Stimulated activated CD4-positive, alpha-beta T cell treated with anti-CD3 and anti-CD28 coated beads, TNF-alpha, amount 100 ng/mL, for 24 hours (primary cell): Measurements from ENCODE around the gene VPS37B.

Experiments used
- DNase-seq, 3 experiments: peaks; one replicate each; pipeline ENCODE4 v3.0.0-alpha.2; 2020; ENCODE audit warnings: low read depth in 3 of 3

The VPS37B gene

DNA sequence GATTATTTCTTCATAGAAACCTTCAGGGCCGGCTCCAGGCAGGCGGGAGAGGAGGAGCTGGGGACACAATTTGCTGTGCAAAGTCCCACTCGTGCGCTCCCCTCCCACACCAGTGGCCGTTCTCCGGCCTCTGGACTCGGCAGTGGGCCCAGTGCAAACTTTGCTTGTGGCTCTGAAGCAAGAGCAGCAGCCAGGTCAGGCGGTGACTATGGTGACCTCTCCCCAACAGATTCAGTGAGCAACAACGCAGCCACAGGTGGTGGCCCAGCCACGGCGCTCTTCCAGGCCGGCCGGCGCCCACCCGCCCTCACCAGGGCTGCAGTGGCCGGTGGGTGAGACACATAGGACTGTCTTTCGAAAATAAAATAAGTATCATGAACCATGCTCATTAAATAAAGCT, 29.5 kb downstream of the VPS37B start:
- no peak for DNase-seq

DNA sequence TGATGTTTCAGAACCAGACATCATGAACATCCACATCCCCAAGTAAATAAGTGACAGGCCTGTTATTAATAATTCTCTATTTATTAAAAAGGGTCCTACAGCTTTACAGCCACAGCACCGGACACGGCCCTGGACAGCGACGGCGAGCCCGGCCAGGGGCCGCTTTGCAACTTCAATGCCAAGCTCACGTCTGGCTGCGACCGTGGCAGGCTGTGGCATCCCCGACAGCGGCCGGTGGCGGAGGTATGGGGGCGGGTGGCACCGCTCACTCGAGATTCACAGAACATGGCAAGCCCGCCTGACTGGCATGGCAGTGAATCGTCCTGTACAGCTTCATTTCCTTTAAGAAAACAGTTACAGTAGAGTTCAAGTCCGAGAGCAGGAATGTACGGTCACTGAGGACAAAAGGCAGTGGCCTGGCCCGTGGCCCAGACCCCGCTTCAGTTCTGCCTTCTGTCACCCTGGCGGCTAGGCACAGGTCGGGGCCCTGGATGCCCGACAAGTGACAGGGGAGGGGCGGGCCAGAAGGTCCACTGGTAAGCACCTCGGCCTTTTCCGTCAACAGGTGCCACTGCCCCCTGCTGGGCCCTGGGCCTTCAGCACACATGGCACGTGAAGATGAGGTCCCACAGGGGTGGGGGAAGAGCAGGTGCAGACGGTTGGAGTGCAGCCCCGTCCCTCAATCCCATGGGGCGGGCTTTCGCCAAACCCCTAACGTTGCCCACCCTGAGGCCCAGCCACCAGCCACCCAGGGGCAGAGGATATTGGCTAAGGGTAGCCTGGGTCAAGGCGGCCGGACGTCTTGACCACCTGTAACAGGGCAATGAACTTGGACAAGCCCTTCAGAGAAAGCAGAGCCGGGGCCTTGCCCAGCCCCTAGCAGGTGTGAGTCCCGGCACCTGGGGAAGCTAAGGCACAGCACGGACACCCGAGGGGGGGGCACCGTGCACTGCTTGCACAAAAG, 30.4 kb downstream of the VPS37B start:
- peak in 1 of 3 experiments; percentile 21 for DNase-seq

DNA sequence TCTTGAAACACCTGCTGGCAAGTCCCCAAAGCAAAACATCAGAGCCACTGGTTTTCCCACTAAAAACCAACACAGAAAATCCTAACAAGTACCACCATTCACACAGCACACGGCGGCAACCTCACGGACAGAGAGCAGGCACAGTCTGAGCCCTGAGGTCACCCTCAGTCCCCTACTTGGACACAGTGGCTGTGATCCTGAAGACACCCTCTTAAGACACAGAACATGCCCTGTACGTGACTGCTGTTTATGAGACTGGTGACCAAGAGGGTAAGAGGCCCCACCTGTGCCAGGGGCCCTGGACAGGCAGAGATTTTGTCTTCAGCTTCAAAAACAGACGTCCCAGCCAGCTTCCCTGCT, 31.1 kb downstream of the VPS37B start:
- no peak for DNase-seq

DNA sequence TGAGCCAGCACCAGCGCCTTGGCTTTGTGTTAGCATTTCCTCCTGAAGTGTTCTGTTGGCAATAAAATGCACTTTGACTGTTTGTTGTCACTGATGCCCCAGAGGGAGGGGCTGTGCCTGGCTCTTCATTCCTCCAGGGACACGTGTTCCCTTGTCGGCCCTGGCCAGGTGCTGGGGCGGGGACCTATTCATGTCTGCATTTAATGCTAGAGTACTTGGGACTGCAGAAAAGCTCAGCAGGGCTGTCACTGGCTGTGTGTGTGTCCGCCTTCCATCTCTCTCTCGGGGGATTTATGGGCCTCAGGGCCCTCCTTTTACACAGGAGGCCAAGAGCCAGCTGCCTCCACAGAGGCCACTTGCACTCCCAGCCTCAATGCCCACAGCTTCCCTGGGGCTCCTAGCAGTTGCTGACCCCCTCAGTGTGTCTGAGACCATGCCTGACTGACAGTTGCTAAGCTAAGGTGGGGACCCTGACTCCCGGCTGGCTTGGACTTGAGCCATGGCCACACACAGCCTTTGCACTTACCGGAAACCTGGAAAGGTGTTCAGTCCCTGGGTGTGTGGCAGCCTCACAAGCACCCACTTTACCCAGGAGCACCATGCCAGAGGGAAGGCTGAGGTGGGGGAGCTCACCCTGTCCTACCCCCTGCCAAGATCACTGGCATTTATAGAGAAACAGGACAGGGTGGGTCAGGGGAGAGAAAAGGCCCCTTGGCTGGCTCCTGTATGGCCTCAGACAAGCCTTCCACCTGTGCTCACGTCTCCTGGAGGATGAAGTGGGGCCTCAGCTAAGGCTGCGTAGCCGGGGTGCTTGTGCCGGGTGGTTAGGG, 32.8 kb downstream of the VPS37B start:
- DNase-seq: no peak

DNA sequence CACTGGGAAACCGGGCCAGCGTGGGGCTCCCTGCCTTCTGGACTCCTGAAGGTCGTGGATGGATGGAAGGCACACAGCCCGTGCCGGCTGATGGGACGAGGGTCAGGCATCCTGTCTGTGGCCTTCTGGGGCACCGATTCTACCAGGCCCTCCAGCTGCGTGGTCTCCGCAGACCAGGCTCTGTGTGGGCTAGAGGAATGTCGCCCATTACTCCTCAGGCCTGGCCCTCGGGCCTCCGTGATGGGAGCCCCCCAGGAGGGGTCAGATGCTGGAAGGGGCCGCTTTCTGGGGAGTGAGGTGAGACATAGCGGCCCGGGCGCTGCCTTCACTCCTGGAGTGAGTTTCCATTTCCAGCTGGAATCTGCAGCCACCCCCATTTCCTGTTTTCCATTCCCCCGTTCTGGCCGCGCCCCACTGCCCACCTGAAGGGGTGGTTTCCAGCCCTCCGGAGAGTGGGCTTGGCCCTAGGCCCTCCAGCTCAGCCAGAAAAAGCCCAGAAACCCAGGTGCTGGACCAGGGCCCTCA, 33.8 kb downstream of the VPS37B start:
- DNase-seq: no peak

DNA sequence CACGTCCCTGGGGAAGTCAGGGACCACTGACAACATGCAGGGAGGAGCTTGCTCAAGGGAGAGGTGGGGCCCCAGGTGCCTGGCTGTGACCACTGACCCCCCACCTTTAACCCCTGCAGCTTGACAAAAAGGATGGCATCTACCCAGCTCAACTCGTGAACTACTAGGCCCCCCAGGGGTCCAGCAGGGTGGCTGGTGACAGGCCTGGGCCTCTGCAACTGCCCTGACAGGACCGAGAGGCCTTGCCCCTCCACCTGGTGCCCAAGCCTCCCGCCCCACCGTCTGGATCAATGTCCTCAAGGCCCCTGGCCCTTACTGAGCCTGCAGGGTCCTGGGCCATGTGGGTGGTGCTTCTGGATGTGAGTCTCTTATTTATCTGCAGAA, 34.3 kb downstream of the VPS37B start:
- DNase-seq: no peak

DNA sequence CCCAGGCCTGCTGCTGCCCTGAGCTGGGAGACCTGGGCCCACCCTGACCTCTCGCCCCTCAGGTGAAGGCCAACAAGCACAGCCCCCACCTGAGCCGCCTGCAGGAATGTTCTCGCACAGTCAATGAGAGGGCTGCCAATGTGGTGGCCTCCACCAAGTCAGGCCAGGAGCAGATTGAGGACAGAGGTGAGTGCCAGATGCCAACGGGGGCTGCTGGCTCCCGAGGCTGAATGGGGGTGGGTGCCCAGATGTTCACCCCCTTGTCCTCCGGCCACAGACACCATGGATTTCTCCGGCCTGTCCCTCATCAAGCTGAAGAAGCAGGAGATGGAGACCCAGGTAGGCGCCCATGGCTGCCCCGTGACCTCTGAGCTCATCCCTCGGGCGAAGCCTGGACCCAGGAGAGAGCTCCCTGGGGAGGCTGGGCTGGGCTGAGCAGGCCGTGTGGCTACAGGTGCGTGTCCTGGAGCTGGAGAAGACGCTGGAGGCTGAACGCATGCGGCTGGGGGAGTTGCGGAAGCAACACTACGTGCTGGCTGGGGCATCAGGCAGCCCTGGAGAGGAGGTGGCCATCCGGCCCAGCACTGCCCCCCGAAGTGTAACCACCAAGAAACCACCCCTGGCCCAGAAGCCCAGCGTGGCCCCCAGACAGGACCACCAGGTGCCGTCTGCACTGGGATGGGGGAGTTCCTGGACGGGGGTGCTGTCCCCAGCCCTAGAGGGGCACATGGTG, 34.9 kb downstream of the VPS37B start:
- DNase-seq: no peak

DNA sequence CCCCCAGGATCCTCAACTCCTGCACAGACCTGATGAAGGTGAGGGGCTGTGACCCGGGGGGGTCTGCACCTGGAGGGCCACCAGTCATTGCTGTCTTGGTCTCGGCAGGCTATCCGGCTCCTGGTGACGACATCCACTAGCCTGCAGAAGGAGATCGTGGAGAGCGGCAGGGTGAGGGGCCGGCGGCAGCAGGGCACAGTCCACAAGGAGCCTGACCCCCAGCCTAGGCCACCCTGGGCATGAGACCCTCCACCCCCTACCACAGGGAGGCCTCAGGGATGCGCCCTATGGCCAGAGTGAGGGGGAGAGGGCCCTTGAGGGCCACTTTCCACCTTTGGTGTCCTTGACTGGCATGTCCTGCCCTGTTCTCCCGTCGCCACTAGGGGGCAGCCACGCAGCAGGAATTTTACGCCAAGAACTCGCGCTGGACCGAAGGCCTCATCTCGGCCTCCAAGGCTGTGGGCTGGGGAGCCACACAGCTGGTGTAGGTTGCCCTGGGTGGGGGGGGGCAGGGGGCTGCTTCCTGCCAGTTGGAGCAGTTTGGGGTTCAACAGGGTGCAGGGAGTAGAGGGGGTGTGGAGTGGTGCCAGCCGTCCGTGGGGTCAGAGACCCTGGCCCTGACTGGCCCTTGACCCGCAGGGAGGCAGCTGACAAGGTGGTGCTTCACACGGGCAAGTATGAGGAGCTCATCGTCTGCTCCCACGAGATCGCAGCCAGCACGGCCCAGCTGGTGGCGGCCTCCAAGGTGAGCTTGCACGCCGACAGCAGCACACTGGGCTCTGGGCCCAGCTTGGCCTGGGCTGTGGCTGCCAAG, 35.7 kb downstream of the VPS37B start:
- peak; percentile 70 to 81 (median 74) for DNase-seq

DNA sequence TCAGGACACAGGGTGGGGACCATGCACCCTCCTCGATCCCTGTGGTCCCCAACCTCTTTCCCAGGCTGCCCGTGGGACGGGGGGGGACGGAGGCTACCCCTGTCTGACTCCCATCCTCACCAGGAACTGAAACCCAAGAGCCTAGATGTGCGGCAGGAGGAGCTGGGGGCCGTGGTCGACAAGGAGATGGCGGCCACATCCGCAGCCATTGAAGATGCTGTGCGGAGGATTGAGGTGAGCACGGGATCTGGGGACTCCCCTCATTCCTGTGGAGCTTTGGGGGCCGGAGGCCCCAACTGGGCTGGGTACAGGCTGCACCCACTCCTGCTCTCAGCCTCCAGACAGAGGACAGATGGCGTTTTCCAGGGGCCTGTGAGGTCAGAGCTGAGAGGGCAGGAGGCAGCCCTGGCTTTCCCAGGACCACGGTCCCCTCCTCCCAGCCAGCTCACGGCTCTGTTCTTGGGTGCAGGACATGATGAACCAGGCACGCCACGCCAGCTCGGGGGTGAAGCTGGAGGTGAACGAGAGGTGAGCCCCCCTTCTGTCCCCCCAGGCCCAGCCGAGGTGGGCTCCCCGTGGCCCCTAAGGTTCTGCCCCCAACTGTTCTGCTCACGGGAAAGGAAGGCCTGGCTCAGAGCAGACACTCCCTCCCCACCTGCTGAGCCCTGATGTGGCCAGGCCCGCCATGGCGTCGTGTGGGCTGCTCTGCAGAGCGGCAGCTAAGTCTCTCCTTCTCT, 36.5 kb downstream of the VPS37B start:
- no peak for DNase-seq

DNA sequence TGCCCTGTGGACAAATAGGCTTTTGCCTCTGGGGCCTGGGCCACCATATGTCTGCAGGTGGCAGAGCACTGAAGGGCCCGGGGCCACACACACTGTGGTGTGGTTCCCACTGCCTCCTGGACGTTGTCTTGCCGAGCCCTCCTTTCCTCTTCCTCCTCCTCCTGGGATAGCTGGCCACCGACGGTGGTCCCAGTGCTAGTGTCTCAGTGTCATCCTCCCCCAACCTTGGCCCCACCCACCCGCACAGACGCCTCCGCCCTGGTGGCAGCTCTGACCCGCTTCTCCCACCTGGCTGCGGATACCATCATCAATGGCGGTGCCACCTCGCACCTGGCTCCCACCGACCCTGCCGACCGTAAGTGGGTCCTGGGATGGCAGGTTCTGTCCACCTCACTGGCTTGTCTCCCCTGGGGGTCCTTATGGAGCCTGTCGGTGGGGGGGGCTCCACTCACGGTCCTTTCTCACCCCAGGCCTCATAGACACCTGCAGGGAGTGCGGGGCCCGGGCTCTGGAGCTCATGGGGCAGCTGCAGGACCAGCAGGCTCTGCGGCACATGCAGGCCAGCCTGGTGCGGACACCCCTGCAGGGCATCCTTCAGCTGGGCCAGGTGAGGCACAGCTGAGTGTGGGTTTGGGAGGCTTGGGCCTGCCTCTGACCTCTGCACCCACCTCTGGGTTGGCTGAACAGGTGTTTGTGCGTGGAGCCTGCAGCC, 37.2 kb downstream of the VPS37B start:
- DNase-seq: no peak

DNA sequence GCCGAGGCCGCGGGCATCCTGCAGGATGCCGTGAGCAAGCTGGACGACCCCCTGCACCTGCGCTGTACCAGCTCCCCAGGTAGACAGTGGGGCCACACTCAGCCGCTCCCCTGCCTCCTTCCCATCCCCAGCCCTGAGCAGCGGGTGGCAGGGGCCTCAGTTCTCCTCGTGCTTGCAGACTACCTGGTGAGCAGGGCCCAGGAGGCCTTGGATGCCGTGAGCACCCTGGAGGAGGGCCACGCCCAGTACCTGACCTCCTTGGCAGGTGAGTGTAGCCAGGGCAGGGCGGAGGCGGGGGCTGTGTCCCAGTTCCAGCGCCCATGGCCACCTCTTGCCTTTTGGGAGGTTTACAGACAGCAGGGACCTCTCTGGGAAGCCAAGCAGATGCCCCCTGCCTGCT, 37.8 kb downstream of the VPS37B start:
- DNase-seq: no peak

DNA sequence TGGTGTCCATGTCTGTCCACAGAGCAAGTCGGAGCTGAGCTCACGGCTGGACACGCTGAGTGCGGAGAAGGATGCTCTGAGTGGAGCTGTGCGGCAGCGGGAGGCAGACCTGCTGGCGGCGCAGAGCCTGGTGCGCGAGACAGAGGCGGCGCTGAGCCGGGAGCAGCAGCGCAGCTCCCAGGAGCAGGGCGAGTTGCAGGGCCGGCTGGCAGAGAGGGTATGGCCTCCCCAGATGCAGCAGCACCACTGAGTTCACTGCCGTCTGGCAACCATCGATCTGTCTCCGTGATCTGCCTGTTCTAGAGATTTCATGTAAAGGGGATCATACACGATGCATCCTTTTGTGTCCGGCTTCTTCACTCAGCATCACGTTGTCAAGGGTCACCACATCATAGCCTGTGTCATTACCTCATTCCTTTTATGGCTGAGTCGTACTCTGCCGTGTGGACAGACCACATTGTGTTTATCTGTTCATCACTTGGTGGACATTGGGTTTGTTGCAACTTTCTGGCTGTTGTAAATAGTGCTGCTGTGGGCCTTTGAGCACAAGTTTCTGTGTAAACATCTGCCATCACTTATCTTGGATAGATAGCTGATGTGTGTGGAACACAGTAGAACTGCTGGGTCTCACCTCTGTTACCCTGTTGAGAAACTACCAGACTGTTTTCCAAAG, 38.8 kb downstream of the VPS37B start:
- no peak for DNase-seq

DNA sequence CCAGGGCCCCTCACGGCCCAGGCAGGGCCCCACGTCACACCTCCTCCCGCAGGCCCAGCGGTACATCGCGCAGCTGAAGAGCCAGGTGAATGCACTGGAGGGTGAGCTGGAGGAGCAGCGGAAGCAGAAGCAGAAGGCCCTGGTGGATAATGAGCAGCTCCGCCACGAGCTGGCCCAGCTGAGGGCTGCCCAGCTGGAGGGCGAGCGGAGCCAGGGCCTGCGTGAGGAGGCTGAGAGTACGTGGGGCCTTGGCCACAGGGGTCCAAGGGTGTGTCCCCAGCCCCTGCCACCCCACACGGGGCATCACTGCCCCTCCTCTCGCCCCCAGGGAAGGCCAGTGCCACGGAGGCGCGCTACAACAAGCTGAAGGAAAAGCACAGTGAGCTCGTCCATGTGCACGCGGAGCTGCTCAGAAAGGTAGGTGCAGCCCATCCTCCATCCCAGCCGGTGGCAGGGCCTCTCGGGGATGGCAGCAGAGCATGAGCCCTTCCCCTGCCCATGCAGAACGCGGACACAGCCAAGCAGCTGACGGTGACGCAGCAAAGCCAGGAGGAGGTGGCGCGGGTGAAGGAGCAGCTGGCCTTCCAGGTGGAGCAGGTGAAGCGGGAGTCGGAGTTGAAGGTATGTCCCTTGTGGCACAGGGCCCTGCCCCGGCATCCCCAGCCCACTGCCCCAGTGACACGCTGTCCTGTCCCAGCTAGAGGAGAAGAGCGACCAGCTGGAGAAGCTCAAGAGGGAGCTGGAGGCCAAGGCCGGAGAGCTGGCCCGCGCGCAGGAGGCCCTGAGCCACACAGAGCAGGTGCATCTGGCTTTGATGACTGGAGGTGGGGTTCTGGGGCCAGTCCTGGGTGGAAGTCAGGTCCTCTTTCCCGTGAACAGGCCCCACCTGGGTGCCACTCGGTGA, 39.7 kb downstream of the VPS37B start:
- no peak for DNase-seq

DNA sequence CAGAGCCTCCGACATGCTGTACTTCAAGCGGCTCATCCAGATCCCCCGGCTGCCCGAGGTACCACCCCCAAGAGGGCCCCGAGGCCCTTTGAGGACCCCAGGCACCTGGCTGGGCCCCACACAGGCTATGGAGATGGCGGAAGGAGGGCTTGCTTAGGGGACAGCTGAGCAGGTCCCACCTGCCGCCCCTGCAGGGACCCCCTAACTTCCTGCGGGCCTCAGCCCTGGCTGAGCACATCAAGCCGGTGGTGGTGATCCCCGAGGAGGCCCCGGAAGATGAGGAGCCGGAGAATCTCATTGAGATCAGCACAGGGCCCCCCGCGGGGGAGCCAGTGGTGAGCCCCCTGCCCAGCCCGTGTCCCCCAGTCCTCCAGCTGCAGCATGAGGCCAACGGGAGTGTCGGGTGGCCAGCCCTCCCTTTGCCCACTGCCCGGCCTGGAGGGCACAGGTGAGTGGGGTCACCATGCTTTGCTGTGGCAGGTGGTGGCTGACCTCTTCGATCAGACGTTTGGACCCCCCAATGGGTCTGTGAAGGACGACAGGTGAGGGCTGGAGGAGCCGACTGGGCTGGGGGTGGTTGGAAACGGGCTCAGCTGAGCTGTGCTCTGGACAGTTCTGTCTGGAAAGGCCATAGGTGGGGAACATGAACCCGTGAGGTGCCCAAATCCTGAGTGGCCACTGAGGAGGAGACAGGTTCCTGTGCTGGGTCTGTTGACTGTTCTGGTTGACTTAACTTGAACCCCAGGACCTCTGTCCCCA, 40.7 kb downstream of the VPS37B start:
- DNase-seq: no peak

DNA sequence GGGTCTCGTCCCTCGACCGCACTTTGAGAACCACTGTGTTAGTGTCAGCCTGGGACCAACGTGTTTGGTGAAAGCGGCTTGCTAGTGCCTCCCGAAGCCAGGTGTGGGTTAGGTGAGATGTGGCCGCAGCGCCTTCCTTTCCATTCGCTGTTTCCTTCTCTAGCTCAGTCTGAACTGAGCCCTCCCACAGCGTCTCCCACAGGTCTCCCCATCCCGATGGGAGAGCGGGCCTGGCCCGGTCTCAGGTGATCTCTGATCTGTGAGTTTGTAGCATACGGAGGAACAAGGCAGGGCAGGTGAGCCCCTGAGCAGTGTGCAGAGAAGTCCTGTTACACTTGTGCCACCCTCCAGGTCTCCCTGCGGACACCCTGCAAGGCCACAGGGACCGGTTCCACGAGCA, 41.4 kb downstream of the VPS37B start:
- DNase-seq: no peak

DNA sequence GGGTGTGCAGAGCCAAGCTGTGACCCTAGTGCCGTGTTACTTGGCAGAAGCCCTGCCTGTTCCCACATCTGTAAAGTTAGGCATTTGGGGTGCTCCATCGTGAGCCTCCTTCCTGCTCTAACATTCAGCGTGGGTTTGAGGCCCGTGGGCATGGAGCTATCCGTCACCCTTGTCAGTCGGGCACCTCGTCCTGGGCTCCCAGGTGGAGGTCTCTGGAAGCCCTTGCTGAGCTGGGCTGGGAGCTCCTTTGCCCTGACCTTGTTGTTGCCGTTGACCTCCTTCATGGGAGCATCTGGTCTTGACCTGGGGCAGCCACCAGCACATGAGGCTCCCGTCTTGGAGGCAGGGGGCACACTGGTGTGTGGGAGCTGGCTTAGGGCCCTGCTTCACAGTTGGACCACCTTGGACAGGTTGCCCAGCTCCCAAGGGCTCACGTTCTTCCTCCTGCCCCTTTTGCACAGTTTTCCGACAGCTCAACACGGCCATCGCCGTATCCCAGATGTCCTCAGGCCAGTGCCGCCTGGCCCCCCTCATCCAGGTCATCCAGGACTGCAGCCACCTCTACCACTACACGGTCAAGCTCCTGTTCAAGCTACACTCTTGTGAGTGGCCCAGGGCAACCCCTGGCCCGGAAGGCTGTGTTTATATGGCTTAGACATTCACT, 42.2 kb downstream of the VPS37B start:
- DNase-seq: no peak
